GM10266 (cell line): Measurements from ENCODE around the gene SGIP1.

Source experiments
- DNase-seq: peaks from one replicate; pipeline ENCODE4 v3.0.0; 2012; ENCODE audit errors: extremely low spot score
- CTCF ChIP-seq: IDR thresholded peaks from 2 replicates; pipeline ENCODE4 v1.5.1; 2012; ENCODE audit warnings: mild to moderate bottlenecking, low read depth; ENCODE audit not compliant: control insufficient read depth, insufficient read depth; ENCODE audit errors: missing control alignments

SGIP1 gene

DNA sequence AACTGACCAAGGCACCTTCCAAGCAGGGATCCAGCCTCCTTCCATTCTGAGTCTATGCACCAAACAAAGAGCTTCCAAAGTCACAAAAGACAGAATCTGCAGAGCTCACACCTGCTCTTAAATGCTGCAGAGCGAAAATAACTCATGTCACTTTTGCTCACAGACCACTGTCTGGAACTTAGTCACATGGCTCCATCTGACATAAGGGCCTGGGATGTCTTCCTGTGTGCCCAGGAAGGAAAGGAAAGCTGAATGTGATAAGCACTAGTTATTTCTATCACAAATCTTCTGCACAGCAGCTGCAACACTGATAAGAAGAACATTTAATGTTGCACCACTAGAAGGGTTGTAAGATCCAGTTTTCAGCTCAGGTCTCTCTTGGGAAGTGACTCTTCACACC, 39.5 kb upstream of the SGIP1 start:
- DNase-seq = no peak

GRCh38 chr1:66495495-66495894, 38.5 kb upstream of the SGIP1 start:
- DNase-seq = no peak
- no peak for TF ChIP-seq CTCF

More for the DNA sequence above, 39.5 kb upstream of the SGIP1 start:
- no peak for TF ChIP-seq CTCF

GRCh38 chr1:66497910-66498309, 36.0 kb upstream of the SGIP1 start:
- TF ChIP-seq CTCF = no peak
- no peak for DNase-seq

DNA sequence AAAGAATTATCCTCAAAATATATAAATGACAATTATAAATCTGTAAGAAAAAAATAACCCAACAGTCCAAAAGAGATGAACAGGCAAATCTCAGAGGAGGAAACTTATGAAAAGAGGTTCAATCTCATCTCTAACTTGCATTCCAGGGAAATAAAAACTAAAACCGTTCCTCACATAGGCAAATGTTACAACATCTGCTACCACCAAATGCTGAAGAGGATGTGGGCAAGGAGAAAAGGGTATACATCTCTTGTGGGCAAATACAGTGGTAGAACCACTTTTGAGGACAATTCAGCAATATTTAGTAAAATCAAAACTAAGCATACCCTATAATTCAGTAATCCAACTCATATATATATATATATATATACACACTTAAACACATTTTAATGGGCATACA, 33.7 kb upstream of the SGIP1 start:
- DNase-seq = no peak
- no peak for TF ChIP-seq CTCF

DNA sequence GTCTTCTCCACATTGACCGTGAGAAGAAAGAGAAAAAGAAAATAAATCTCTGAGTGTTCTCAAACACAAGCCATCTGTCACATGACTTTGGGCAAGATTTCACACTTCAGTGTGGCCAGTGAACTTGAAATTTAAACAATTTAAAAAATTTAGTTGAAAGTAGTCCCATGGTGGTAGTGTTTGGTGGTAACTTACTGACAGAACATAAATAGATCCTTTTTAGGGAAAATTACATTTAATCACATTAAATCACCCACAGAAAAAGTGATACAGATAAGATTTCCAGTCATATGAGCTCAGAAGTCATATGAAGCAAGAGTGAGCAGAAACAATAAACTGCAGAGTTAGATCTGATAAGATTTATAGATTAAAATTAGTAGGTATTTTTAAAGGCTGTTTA, 31.9 kb upstream of the SGIP1 start:
- no peak for DNase-seq
- TF ChIP-seq CTCF = no peak

DNA sequence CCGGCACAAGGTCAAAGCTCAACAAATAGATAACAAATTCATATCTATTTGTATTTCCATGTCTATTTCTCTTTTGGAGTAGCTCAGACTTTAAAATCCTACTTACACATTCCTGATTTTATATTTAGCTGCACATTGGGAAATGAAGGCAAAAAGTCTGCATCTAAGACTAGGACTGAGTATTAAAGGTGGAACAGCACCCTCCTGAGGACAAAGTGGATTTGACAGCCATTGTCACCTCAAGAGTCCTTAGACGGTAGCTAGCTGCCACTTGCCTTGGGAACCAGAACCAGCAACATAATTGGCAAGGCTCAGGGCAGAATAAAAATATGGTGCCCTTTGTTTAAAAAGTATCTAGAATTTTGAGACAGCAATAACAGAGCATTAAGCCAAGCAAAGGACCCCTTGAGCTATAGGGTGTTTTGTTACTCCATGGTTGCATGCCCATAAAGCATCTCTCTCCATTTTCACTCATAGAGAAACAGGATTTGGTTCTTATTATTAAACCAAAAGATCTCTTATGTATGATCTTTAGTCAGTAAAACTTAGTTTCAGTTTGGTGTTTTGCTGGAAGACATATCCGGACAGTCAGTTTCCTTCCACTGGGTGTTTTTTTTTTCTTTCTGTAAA, 30.0 kb upstream of the SGIP1 start:
- peak; percentile 60 for TF ChIP-seq CTCF
- peak; percentile 35 for DNase-seq

GRCh38 chr1:66505671-66506392, 28.1 kb upstream of the SGIP1 start:
- DNase-seq = no peak
- TF ChIP-seq CTCF = no peak
